Stimulated activated naive B cell treated with anti-CD40 and anti-IgM and Interleukin-4, amounts not matched to agents 10 μg/mL and 1 μg/mL and 100 μg/mL, for 72 hours (primary cell): Measurements from ENCODE around the gene SEC22A.

ENCODE experiments used
- ATAC-seq, 2 donors: fragments of 150-1000 bp; cut with Tn5 transposase; replicated peaks; 2 replicates each; pipeline ENCODE4 v1.10.0; 2021; ENCODE audit warnings: moderate library complexity in 1 of 2
- DNase-seq: peaks from one replicate; pipeline ENCODE4 v3.0.0; 2021
- H3K27ac Mint-ChIP-seq: one replicate; pipeline ENCODE4 v1.8.0; 2022; ENCODE audit warnings: mild to moderate bottlenecking, mixed read lengths
- H3K27me3 Mint-ChIP-seq, 2 donors: one replicate each; pipeline ENCODE4 v1.8.0; 2022; ENCODE audit warnings: mixed read lengths in 2 of 2
- H3K36me3 Mint-ChIP-seq, 2 donors: one replicate each; pipeline ENCODE4 v1.8.0; 2022; ENCODE audit warnings: mixed read lengths in 2 of 2, mild to moderate bottlenecking in 1 of 2
- H3K4me1 Mint-ChIP-seq, 2 donors: one replicate each; pipeline ENCODE4 v1.8.0; 2022; ENCODE audit warnings: mixed read lengths in 2 of 2, mild to moderate bottlenecking in 1 of 2
- H3K4me3 Mint-ChIP-seq, 2 donors: one replicate each; pipeline ENCODE4 v1.8.0; 2022; ENCODE audit warnings: mild to moderate bottlenecking in 2 of 2, mixed read lengths in 2 of 2, moderate library complexity in 1 of 2
- H3K9me3 Mint-ChIP-seq, 2 donors: one replicate each; pipeline ENCODE4 v1.8.0; 2022; ENCODE audit warnings: mixed read lengths in 2 of 2, mild to moderate bottlenecking in 1 of 2

Gene SEC22A

GRCh38 chr3:123283074-123283473, 81.3 kb downstream of the SEC22A start:
- ATAC-seq: no peak
- Mint-ChIP-seq H3K36me3 (peaks cover 12 to 22% of the 10 kb centered on the region in 2 donors), H3K27me3 (peaks cover 0 to 6% of the 10 kb centered on the region in 2 donors), H3K27ac (no peak overlapping the region), H3K4me3 (no peak overlapping the region), H3K4me1 (peaks cover 0 to 2% of the 10 kb centered on the region in 2 donors), H3K9me3 (peaks cover 0 to 5% of the 10 kb centered on the region in 2 donors)
- no peak for DNase-seq

- Mint-ChIP-seq H3K9me3 (peaks cover 0 to 5% of the 10 kb centered on the region in 2 donors), H3K36me3 (peaks cover 7 to 20% of the 10 kb centered on the region in 2 donors), H3K27ac (no peak overlapping the region), H3K4me1 (peaks cover 0 to 2% of the 10 kb centered on the region in 2 donors), H3K27me3 (peaks cover 0 to 6% of the 10 kb centered on the region in 2 donors), H3K4me3 (no peak overlapping the region)
- DNase-seq (no peak), ATAC-seq (no peak)
These were observed 82.1 kb downstream of the SEC22A start for GRCh38 chr3:123283657-123284398.

GRCh38 chr3:123284399-123285010, 82.8 kb downstream of the SEC22A start:
- DNase-seq: no peak
- Mint-ChIP-seq H3K4me1 (peaks cover 0 to 2% of the 10 kb centered on the region in 2 donors), H3K27me3 (peaks cover 0 to 6% of the 10 kb centered on the region in 2 donors), H3K4me3 (no peak overlapping the region), H3K27ac (no peak overlapping the region), H3K36me3 (peaks cover 7 to 18% of the 10 kb centered on the region in 2 donors), H3K9me3 (peaks cover 0 to 5% of the 10 kb centered on the region in 2 donors)
- no peak for ATAC-seq

- Mint-ChIP-seq H3K4me3 (no peak overlapping the region), H3K27me3 (peaks cover 4 to 9% of the 10 kb centered on the region in 2 donors), H3K9me3 (peaks cover 0 to 5% of the 10 kb centered on the region in 2 donors), H3K4me1 (peaks cover 0 to 2% of the 10 kb centered on the region in 2 donors), H3K36me3 (peaks cover 7 to 15% of the 10 kb centered on the region in 2 donors), H3K27ac (no peak overlapping the region)
- DNase-seq: no peak
- no peak for ATAC-seq
These were observed 83.3 kb downstream of the SEC22A start for GRCh38 chr3:123285066-123285465.

GRCh38 chr3:123285479-123285878, 83.7 kb downstream of the SEC22A start:
- Mint-ChIP-seq H3K27ac (no peak overlapping the region), H3K4me1 (peaks cover 0 to 2% of the 10 kb centered on the region in 2 donors), H3K9me3 (peaks cover 0 to 5% of the 10 kb centered on the region in 2 donors), H3K36me3 (peaks cover 6 to 13% of the 10 kb centered on the region in 2 donors), H3K4me3 (no peak overlapping the region), H3K27me3 (peaks cover 8 to 13% of the 10 kb centered on the region in 2 donors)
- DNase-seq (no peak), ATAC-seq (no peak)

- peaks cover 0 to 5% of the 10 kb centered on the region in 2 donors for H3K9me3 Mint-ChIP-seq
- H3K4me3 Mint-ChIP-seq: no peak overlapping the region
- no peak overlapping the region for H3K27ac Mint-ChIP-seq
- H3K27me3 Mint-ChIP-seq: peaks cover 12 to 15% of the 10 kb centered on the region in 2 donors
- H3K4me1 Mint-ChIP-seq: peaks cover 0 to 2% of the 10 kb centered on the region in 2 donors
- peak in 1 of 2 donors; percentile 10 for ATAC-seq
- DNase-seq: no peak
- peaks cover 6 to 9% of the 10 kb centered on the region in 2 donors for H3K36me3 Mint-ChIP-seq
These were observed 84.2 kb downstream of the SEC22A start for GRCh38 chr3:123285931-123286307.

- Mint-ChIP-seq H3K27ac (no peak overlapping the region), H3K27me3 (peaks cover 15% of the 10 kb centered on the region in 2 donors), H3K36me3 (peaks cover 6 to 7% of the 10 kb centered on the region in 2 donors), H3K9me3 (peaks cover 0 to 5% of the 10 kb centered on the region in 2 donors), H3K4me1 (peaks cover 0 to 2% of the 10 kb centered on the region in 2 donors), H3K4me3 (no peak overlapping the region)
- DNase-seq (peak; percentile 31), ATAC-seq (peak; percentile 87 to 90)
These were observed 84.7 kb downstream of the SEC22A start for GRCh38 chr3:123286308-123287023.

GRCh38 chr3:123287051-123287961, 85.6 kb downstream of the SEC22A start:
- peaks cover 0 to 5% of the 10 kb centered on the region in 2 donors for H3K9me3 Mint-ChIP-seq
- H3K27me3 Mint-ChIP-seq: peaks cover 15 to 22% of the 10 kb centered on the region in 2 donors

GRCh38 chr3:123287962-123288302, 86.2 kb downstream of the SEC22A start:
- H3K36me3 Mint-ChIP-seq: peaks cover 1 to 3% of the 10 kb centered on the region in 2 donors
- no peak overlapping the region for H3K4me3 Mint-ChIP-seq
- no peak for DNase-seq
- peaks cover 0 to 2% of the 10 kb centered on the region in 2 donors for H3K4me1 Mint-ChIP-seq
- H3K27me3 Mint-ChIP-seq: peaks cover 15 to 22% of the 10 kb centered on the region in 2 donors
- ATAC-seq: no peak
- H3K27ac Mint-ChIP-seq: no peak overlapping the region
- H3K9me3 Mint-ChIP-seq: peaks cover 0 to 5% of the 10 kb centered on the region in 2 donors

More at GRCh38 chr3:123287051-123287961, 85.6 kb downstream of the SEC22A start:
- ATAC-seq (no peak), DNase-seq (no peak)
- no peak overlapping the region for H3K4me3 Mint-ChIP-seq
- no peak overlapping the region for H3K27ac Mint-ChIP-seq
- peaks cover 0 to 2% of the 10 kb centered on the region in 2 donors for H3K4me1 Mint-ChIP-seq
- peaks cover 3% of the 10 kb centered on the region in 2 donors for H3K36me3 Mint-ChIP-seq

- Mint-ChIP-seq H3K9me3 (peaks cover 0 to 5% of the 10 kb centered on the region in 2 donors), H3K27ac (no peak overlapping the region), H3K4me3 (no peak overlapping the region), H3K4me1 (peaks cover 0 to 2% of the 10 kb centered on the region in 2 donors), H3K36me3 (peaks cover 0 to 3% of the 10 kb centered on the region in 2 donors), H3K27me3 (peaks cover 22 to 24% of the 10 kb centered on the region in 2 donors)
- ATAC-seq (no peak), DNase-seq (no peak)
These were observed 87.8 kb downstream of the SEC22A start for GRCh38 chr3:123289391-123290106.

- DNase-seq (no peak), ATAC-seq (no peak)
- peaks cover 0 to 2% of the 10 kb centered on the region in 2 donors for H3K4me1 Mint-ChIP-seq
- no peak overlapping the region for H3K4me3 Mint-ChIP-seq
- peaks cover 22 to 26% of the 10 kb centered on the region in 2 donors for H3K27me3 Mint-ChIP-seq
- H3K36me3 Mint-ChIP-seq: peaks cover 0 to 3% of the 10 kb centered on the region in 2 donors
- peaks cover 0 to 5% of the 10 kb centered on the region in 2 donors for H3K9me3 Mint-ChIP-seq
- H3K27ac Mint-ChIP-seq: no peak overlapping the region
These were observed 88.6 kb downstream of the SEC22A start for GRCh38 chr3:123290107-123290930.

- DNase-seq (no peak), ATAC-seq (no peak)
- H3K4me1 Mint-ChIP-seq: no peaks in the 10 kb centered on the region
- peaks cover 22 to 26% of the 10 kb centered on the region in 2 donors for H3K27me3 Mint-ChIP-seq
- peaks cover 0 to 5% of the 10 kb centered on the region in 2 donors for H3K9me3 Mint-ChIP-seq
- H3K4me3 Mint-ChIP-seq: no peak overlapping the region
- H3K27ac Mint-ChIP-seq: no peak overlapping the region
- H3K36me3 Mint-ChIP-seq: peaks cover 0 to 3% of the 10 kb centered on the region in 2 donors
These were observed 89.2 kb downstream of the SEC22A start for GRCh38 chr3:123290962-123291361.
